Muscle of back (tissue), 11 donors: ENCODE results near the gene SECTM1. TPM values are rescaled to one million over a fixed set of nuclear protein-coding genes. Genes with fewer than 3 reads are reported as not detected.
"Not testable (repeated sequence)": the region's sequence is repeated elsewhere in the genome, so short reads cannot be mapped to it uniquely, and the experiment has no call there.

Source experiments
- DNase-seq, 3 donors: peaks; one replicate each; pipeline versions ENCODE4 v3.0.0 to v3.0.0-alpha.2; 2013
- polyA plus RNA-seq, 10 donors: library from polyadenylated mRNA; unstranded; fragments of 120-200 nt; gene quantifications; one replicate each; pipeline ENCODE4 v1.2.1, GENCODE V29; 2013; ENCODE audit not compliant: insufficient read length in 10 of 10

Gene SECTM1
- polyA plus RNA-seq, 10 donors: 2.0 to 14.6 (median 2.8) TPM

GRCh38 chr17:82348866-82349265 lies 15.3 kb upstream of the SECTM1 start:
- DNase-seq: peak in 1 of 3 donors; percentile 49

- DNase-seq: no peak
Measured at GRCh38 chr17:82348434-82348833, 14.9 kb upstream of the SECTM1 start.

GRCh38 chr17:82347994-82348393 lies 14.4 kb upstream of the SECTM1 start:
- not testable (repeated sequence) for DNase-seq

GRCh38 chr17:82346342-82347300 lies 13.1 kb upstream of the SECTM1 start:
- DNase-seq: no peak

GRCh38 chr17:82345151-82345976 lies 11.8 kb upstream of the SECTM1 start:
- DNase-seq: no peak

GRCh38 chr17:82344175-82344907 lies 10.8 kb upstream of the SECTM1 start:
- no peak for DNase-seq

GRCh38 chr17:82343560-82343959 lies 10.0 kb upstream of the SECTM1 start:
- DNase-seq: no peak

GRCh38 chr17:82342361-82343079 lies 9.0 kb upstream of the SECTM1 start:
- DNase-seq: no peak

- DNase-seq: no peak
Measured at GRCh38 chr17:82339634-82340580, 6.3 kb upstream of the SECTM1 start.

- peak in 2 of 3 donors; percentile 58 to 82 for DNase-seq
Measured at GRCh38 chr17:82338858-82339633, 5.5 kb upstream of the SECTM1 start.

- no peak for DNase-seq
Measured at GRCh38 chr17:82334622-82335394, 1.2 kb upstream of the SECTM1 start.

- no peak for DNase-seq
Measured at GRCh38 chr17:82334204-82334621, 647 bp upstream of the SECTM1 start.

GRCh38 chr17:82332669-82333278 lies 792 bp downstream of the SECTM1 start:
- DNase-seq: peak in 1 of 3 donors; percentile 67

- no peak for DNase-seq
Measured at GRCh38 chr17:82331345-82331939, 2.1 kb downstream of the SECTM1 start.

- peak; percentile 73 to 84 (median 78) for DNase-seq
Measured at GRCh38 chr17:82330322-82331239, 3.0 kb downstream of the SECTM1 start.

GRCh38 chr17:82329683-82330321 lies 3.8 kb downstream of the SECTM1 start:
- DNase-seq: no peak
